Measurements from ENCODE around the gene PTGR2. TPM values are rescaled to one million over a fixed set of nuclear protein-coding genes. Genes with fewer than 3 reads are reported as not detected.
A peak's percentile ranks its signal among the peaks of the same experiment; 100 is the strongest.
"Not testable (repeated sequence)": the region's sequence is repeated elsewhere in the genome, so short reads cannot be mapped to it uniquely, and the experiment has no call there.

Gene PTGR2
- total RNA-seq, 1 donor from 2014 or later = 35.7 TPM

- no peak for DNase-seq
- intact Hi-C loops (cut with DNase I) = no loop called here
These were observed 26.2 kb downstream of the PTGR2 start for GRCh38 chr14:73877790-73878189.

GRCh38 chr14:73878436-73878835 lies 26.8 kb downstream of the PTGR2 start:
- intact Hi-C loops (cut with DNase I) = no loop called here
- DNase-seq (no peak), ATAC-seq (ENCODE audit: poor library complexity) (no peak)

More at GRCh38 chr14:73877790-73878189, 26.2 kb downstream of the PTGR2 start:
- no peak for ATAC-seq (ENCODE audit: poor library complexity)

- intact Hi-C loops (cut with DNase I) = no loop called here
- DNase-seq (no peak), ATAC-seq (ENCODE audit: poor library complexity) (no peak)
These were observed 27.4 kb downstream of the PTGR2 start for GRCh38 chr14:73879027-73879426.

- intact Hi-C loops (cut with DNase I) = no loop called here
- DNase-seq = no peak
- ATAC-seq (ENCODE audit: poor library complexity) = no peak
These were observed 33.0 kb downstream of the PTGR2 start for GRCh38 chr14:73884438-73885190.

- intact Hi-C loops (cut with DNase I) = no loop called here
- peak; percentile 97 for DNase-seq
- peak; percentile 99 for ATAC-seq (ENCODE audit: poor library complexity)
These were observed 35.1 kb downstream of the PTGR2 start, which contains the start of gene ZNF410 for GRCh38 chr14:73886449-73887317. ZNF410 (plus strand) TSS chr14:73886859; CDS start chr14:73892176, 5,317 bp downstream.

GRCh38 chr14:73887318-73887616 lies 35.6 kb downstream of the PTGR2 start:
- intact Hi-C loops (cut with DNase I) = no loop called here
- DNase-seq = no peak
- no peak for ATAC-seq (ENCODE audit: poor library complexity)

- ATAC-seq (ENCODE audit: poor library complexity) (no peak), DNase-seq (no peak)
- intact Hi-C loops (cut with DNase I) = no loop called here
These were observed 36.2 kb downstream of the PTGR2 start for GRCh38 chr14:73887694-73888459.

- intact Hi-C loops (cut with DNase I) = no loop called here
- ATAC-seq (ENCODE audit: poor library complexity) = no peak
- no peak for DNase-seq
These were observed 36.8 kb downstream of the PTGR2 start for GRCh38 chr14:73888460-73888725.

GRCh38 chr14:73888971-73889370 lies 37.3 kb downstream of the PTGR2 start:
- no peak for DNase-seq
- ATAC-seq (ENCODE audit: poor library complexity) = no peak
- intact Hi-C loops (cut with DNase I) = no loop called here

- no peak for DNase-seq
- intact Hi-C loops (cut with DNase I) = no loop called here
- ATAC-seq (ENCODE audit: poor library complexity) = no peak
These were observed 37.7 kb downstream of the PTGR2 start for GRCh38 chr14:73889376-73889775.

- ATAC-seq (ENCODE audit: poor library complexity); intact Hi-C loops (cut with DNase I); DNase-seq: not testable (repeated sequence)
These were observed 42.6 kb downstream of the PTGR2 start for GRCh38 chr14:73894180-73894687.

- no peak for ATAC-seq (ENCODE audit: poor library complexity)
- intact Hi-C loops (cut with DNase I) = no loop called here
These were observed 44.3 kb downstream of the PTGR2 start for GRCh38 chr14:73895939-73896338.

GRCh38 chr14:73896521-73896920 lies 44.9 kb downstream of the PTGR2 start:
- intact Hi-C loops (cut with DNase I) = no loop called here
- DNase-seq (no peak), ATAC-seq (ENCODE audit: poor library complexity) (no peak)

More at GRCh38 chr14:73895939-73896338, 44.3 kb downstream of the PTGR2 start:
- no peak for DNase-seq

- DNase-seq = no peak
- intact Hi-C loops (cut with DNase I) = no loop called here
- no peak for ATAC-seq (ENCODE audit: poor library complexity)
These were observed 51.4 kb downstream of the PTGR2 start for GRCh38 chr14:73903028-73903427.

- intact Hi-C loops (cut with DNase I) = no loop called here
- ATAC-seq (ENCODE audit: poor library complexity) (no peak), DNase-seq (no peak)
These were observed 58.0 kb downstream of the PTGR2 start for GRCh38 chr14:73909681-73910080.

- ATAC-seq (ENCODE audit: poor library complexity) (no peak), DNase-seq (no peak)
- intact Hi-C loops (cut with DNase I) = no loop called here
These were observed 61.6 kb downstream of the PTGR2 start for GRCh38 chr14:73913256-73913655.

- DNase-seq (no peak), ATAC-seq (ENCODE audit: poor library complexity) (no peak)
- intact Hi-C loops (cut with DNase I) = no loop called here
These were observed 64.7 kb downstream of the PTGR2 start for GRCh38 chr14:73916324-73916723.

GRCh38 chr14:73919457-73919856 lies 67.8 kb downstream of the PTGR2 start:
- intact Hi-C loops (cut with DNase I); ATAC-seq (ENCODE audit: poor library complexity); DNase-seq: not testable (repeated sequence)

GRCh38 chr14:73924337-73924736 lies 72.7 kb downstream of the PTGR2 start:
- intact Hi-C loops (cut with DNase I) = no loop called here
- ATAC-seq (ENCODE audit: poor library complexity) = no peak
- DNase-seq = no peak

All from Right ventricle myocardium superior (tissue), 1 donor.